Hepatocyte (in vitro differentiated cells): ENCODE measurements around the gene COX20. TPM values are rescaled to one million over a fixed set of nuclear protein-coding genes. Genes with fewer than 3 reads are reported as not detected.

Source experiments
- DNase-seq: peaks from one replicate; pipeline ENCODE4 v3.0.0-alpha.2; 2016; ENCODE audit warnings: low spot score
- H2AFZ ChIP-seq: fragments of 200-600 bp; sonication (generic); 2 replicates; pipeline ENCODE4 v1.6.0; 2016; ENCODE audit warnings: antibody characterized with exemption, mild to moderate bottlenecking
- H3K27ac ChIP-seq: fragments of 200-600 bp; sonication (generic); 2 replicates; pipeline ENCODE4 v1.5.1; 2016; ENCODE audit warnings: mild to moderate bottlenecking
- H3K27me3 ChIP-seq: fragments of 200-600 bp; sonication (generic); 2 replicates; pipeline ENCODE4 v1.6.1; 2016
- H3K36me3 ChIP-seq: fragments of 200-600 bp; sonication (generic); replicated peaks from 2 replicates; pipeline ENCODE4 v1.5.1; 2016; ENCODE audit warnings: low read depth; ENCODE audit not compliant: insufficient read depth
- H3K4me1 ChIP-seq: fragments of 200-600 bp; sonication (generic); 2 replicates; pipeline ENCODE4 v1.5.1; 2016; ENCODE audit warnings: mild to moderate bottlenecking, moderate library complexity; ENCODE audit not compliant: insufficient read depth
- H3K4me2 ChIP-seq: fragments of 200-600 bp; sonication (generic); 2 replicates; pipeline ENCODE4 v1.6.0; 2016
- H3K4me3 ChIP-seq: fragments of 200-600 bp; sonication (generic); 2 replicates; pipeline ENCODE4 v1.5.1; 2016; ENCODE audit warnings: mild to moderate bottlenecking
- H3K79me2 ChIP-seq: fragments of 200-600 bp; sonication (generic); 2 replicates; pipeline ENCODE4 v1.6.0; 2017; ENCODE audit warnings: mild to moderate bottlenecking
- H3K9me2 ChIP-seq: fragments of 200-600 bp; sonication (generic); replicated peaks from 2 replicates; pipeline ENCODE4 v1.6.0; 2017; ENCODE audit warnings: mild to moderate bottlenecking; ENCODE audit not compliant: insufficient read depth
- H3K9me3 ChIP-seq: fragments of 200-600 bp; sonication (generic); 2 replicates; pipeline ENCODE4 v1.5.1; 2016; ENCODE audit warnings: low read depth, mild to moderate bottlenecking
- H4K20me1 ChIP-seq: fragments of 200-600 bp; sonication (generic); 2 replicates; pipeline ENCODE4 v1.6.0; 2016; ENCODE audit warnings: mild to moderate bottlenecking; ENCODE audit not compliant: insufficient read depth, poor library complexity, severe bottlenecking
- EZH2 ChIP-seq: fragments of 200-600 bp; sonication (generic); IDR thresholded peaks from 2 replicates; pipeline ENCODE4 v1.6.1; 2016; ENCODE audit warnings: antibody characterized with exemption, mild to moderate bottlenecking, borderline replicate concordance
- EZH2phosphoT487 ChIP-seq: fragments of 200-600 bp; sonication (generic); IDR thresholded peaks from one replicate; pipeline ENCODE4 v1.6.1; 2018; ENCODE audit warnings: antibody characterized with exemption, mild to moderate bottlenecking, low read depth, moderate library complexity; ENCODE audit not compliant: unreplicated experiment, severe bottlenecking
- WGBS: methylation state at CpG from one replicate; pipeline ENCODE4 v1.1.6; 2016; ENCODE audit warnings: low lambda C conversion rate; ENCODE audit errors: missing lambda C conversion rate; 5-methylcytosine and 5-hydroxymethylcytosine counted together
- polyA plus RNA-seq: library from polyadenylated mRNA; unstranded; fragments of >200 nt; fragmentation: Nextera tagmentation; extraction: Ambion mirVana; gene quantifications from 2 replicates; pipeline ENCODE4 v1.2.1, GENCODE V29; 2016
- total RNA-seq: library from RNA; depleted of rRNA; stranded (reverse); fragments of >200 nt; gene quantifications from 2 replicates; pipeline ENCODE4 v1.2.3, GENCODE V29; 2014
- TF ChIP-seq, protein P1 (sequence below): fragments of 200-600 bp; sonication (generic); IDR thresholded peaks from 2 replicates; pipeline ENCODE4 v1.5.1; 2016; ENCODE audit warnings: antibody characterized with exemption, mild to moderate bottlenecking; ENCODE audit not compliant: poor library complexity

COX20 gene
- total and polyA plus RNA-seq, 2 experiments from 2014 or later, result 32.0 to 61.9 TPM

- Histone ChIP-seq H3K36me3 (no peaks in the 10 kb centered on the region), H3K27me3 (no peaks in the 10 kb centered on the region), H3K79me2 (peaks cover 61% of the 10 kb centered on the region), H4K20me1 (peaks cover 3% of the 10 kb centered on the region), H3K4me2 (peak overlapping the region; percentile 82), H2AFZ (no peak overlapping the region), H3K9me2 (no peaks in the 10 kb centered on the region), H3K4me1 (peaks cover 24% of the 10 kb centered on the region), H3K9me3 (no peaks in the 10 kb centered on the region), H3K4me3 (no peak overlapping the region), H3K27ac (peak overlapping the region; percentile 99)
- whole genome bisulfite sequencing, result 80% methylated on average over 5 of the region's 5 CpGs
- no peak for DNase-seq
- TF ChIP-seq EZH2, result no peak
- TF ChIP-seq EZH2phosphoT487, result no peak
Measured at GRCh38 chr1:244837597-244838258, 2.3 kb downstream of the COX20 start.

- Histone ChIP-seq H3K27ac (peak overlapping the region; percentile 13), H4K20me1 (peaks cover 3% of the 10 kb centered on the region)
- TF ChIP-seq EZH2 (no peak), EZH2phosphoT487 (no peak)
- TF ChIP-seq, protein P1, sequence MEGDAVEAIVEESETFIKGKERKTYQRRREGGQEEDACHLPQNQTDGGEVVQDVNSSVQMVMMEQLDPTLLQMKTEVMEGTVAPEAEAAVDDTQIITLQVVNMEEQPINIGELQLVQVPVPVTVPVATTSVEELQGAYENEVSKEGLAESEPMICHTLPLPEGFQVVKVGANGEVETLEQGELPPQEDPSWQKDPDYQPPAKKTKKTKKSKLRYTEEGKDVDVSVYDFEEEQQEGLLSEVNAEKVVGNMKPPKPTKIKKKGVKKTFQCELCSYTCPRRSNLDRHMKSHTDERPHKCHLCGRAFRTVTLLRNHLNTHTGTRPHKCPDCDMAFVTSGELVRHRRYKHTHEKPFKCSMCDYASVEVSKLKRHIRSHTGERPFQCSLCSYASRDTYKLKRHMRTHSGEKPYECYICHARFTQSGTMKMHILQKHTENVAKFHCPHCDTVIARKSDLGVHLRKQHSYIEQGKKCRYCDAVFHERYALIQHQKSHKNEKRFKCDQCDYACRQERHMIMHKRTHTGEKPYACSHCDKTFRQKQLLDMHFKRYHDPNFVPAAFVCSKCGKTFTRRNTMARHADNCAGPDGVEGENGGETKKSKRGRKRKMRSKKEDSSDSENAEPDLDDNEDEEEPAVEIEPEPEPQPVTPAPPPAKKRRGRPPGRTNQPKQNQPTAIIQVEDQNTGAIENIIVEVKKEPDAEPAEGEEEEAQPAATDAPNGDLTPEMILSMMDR, result no peak
Measured at GRCh38 chr1:244839656-244840055, 4.2 kb downstream of the COX20 start.

DNA sequence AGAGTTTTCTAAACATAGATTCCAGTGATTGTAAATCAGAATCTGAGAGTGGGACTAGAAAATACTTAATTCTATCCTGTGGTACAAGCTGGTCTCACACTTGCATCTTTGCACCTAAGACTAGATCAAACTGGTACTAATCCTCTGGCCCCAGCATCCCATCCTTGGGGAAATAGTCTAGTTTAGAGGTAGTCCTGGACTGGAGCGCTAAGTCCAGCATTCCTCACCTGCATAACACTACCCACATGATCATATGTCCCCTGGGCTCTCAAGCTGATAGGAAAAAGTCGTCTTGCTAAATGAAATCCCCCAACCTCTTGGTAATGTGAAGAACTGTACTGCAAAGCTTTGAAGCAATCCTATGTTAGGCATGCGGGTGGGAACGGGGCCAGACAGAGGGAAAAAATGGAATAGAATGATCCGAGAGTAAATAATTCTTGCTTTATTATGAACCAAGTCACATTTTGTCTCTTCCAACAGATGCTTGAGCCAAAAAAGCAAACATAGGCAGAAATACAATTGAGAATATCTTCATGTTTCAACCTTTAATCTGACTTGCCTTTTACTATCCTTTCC is 4.8 kb downstream of the COX20 start:
- Histone ChIP-seq H3K4me3 (no peak overlapping the region), H3K36me3 (no peaks in the 10 kb centered on the region), H3K27ac (peak overlapping the region; percentile 57), H3K4me1 (peaks cover 20% of the 10 kb centered on the region), H3K79me2 (peaks cover 77% of the 10 kb centered on the region), H3K27me3 (no peaks in the 10 kb centered on the region), H4K20me1 (peaks cover 3% of the 10 kb centered on the region), H3K9me3 (no peaks in the 10 kb centered on the region), H3K4me2 (peak overlapping the region; percentile 52), H2AFZ (no peak overlapping the region), H3K9me2 (no peaks in the 10 kb centered on the region)
- WGBS, result 81% methylated on average over 5 of the region's 5 CpGs
- no peak for DNase-seq
- TF ChIP-seq, protein P1, result no peak
- TF ChIP-seq EZH2 (no peak), EZH2phosphoT487 (no peak)

More at GRCh38 chr1:244839656-244840055, 4.2 kb downstream of the COX20 start:
- Histone ChIP-seq H3K9me2 (no peaks in the 10 kb centered on the region), H3K4me3 (no peak overlapping the region), H3K4me1 (peaks cover 20% of the 10 kb centered on the region), H3K9me3 (no peaks in the 10 kb centered on the region), H3K4me2 (no peak overlapping the region), H2AFZ (no peak overlapping the region), H3K36me3 (no peaks in the 10 kb centered on the region), H3K27me3 (no peaks in the 10 kb centered on the region), H3K79me2 (peaks cover 74% of the 10 kb centered on the region)
- DNase-seq, result no peak
- 91% methylated on average over 2 of the region's 2 CpGs for WGBS

DNA sequence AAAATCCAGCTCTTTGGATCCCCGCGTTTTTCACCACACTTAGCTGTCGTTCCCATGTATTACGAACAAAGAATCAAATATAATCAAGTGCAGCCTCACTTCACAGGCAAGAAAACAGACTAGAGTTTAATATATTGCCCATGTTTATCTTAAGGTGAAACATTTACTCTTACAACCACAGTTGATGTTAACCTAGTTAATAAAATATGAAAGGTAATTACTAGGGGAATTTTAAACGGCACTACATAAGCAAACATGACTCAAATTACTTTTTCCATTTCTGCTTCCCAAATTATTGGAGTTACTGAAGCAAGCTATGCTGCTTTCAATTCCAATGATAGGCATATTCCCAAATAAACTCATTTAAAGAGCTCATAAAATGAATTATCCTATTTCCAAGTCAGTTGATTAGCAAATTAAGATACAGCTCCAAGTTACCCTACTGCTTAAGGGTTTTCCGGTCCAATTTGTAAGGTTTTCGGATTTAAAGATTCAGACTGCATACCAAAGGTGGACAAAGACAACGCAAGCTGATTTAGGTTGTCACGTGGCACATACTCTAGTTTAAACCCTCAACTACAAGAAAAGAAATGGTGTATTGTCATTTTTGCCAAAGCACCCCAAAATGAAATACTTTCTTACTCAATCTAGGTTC is 5.9 kb downstream of the COX20 start:
- Histone ChIP-seq H3K36me3 (no peaks in the 10 kb centered on the region), H3K4me3 (no peak overlapping the region), H3K79me2 (peaks cover 78% of the 10 kb centered on the region)

More for the DNA sequence above, 5.9 kb downstream of the COX20 start:
- Histone ChIP-seq H2AFZ (no peak overlapping the region), H3K9me3 (no peaks in the 10 kb centered on the region), H4K20me1 (peaks cover 3% of the 10 kb centered on the region), H3K9me2 (no peaks in the 10 kb centered on the region), H3K4me2 (peak overlapping the region; percentile 52), H3K27ac (peak overlapping the region; percentile 57), H3K4me1 (peaks cover 20% of the 10 kb centered on the region), H3K27me3 (no peaks in the 10 kb centered on the region)
- WGBS, result 58% methylated on average over 9 of the region's 9 CpGs
- no peak for DNase-seq
- TF ChIP-seq, protein P1, result no peak
- no peak for TF ChIP-seq EZH2phosphoT487
- TF ChIP-seq EZH2, result no peak
